ENCODE measurements around the gene FRAT1.

- TF ChIP-seq, protein P1, sequence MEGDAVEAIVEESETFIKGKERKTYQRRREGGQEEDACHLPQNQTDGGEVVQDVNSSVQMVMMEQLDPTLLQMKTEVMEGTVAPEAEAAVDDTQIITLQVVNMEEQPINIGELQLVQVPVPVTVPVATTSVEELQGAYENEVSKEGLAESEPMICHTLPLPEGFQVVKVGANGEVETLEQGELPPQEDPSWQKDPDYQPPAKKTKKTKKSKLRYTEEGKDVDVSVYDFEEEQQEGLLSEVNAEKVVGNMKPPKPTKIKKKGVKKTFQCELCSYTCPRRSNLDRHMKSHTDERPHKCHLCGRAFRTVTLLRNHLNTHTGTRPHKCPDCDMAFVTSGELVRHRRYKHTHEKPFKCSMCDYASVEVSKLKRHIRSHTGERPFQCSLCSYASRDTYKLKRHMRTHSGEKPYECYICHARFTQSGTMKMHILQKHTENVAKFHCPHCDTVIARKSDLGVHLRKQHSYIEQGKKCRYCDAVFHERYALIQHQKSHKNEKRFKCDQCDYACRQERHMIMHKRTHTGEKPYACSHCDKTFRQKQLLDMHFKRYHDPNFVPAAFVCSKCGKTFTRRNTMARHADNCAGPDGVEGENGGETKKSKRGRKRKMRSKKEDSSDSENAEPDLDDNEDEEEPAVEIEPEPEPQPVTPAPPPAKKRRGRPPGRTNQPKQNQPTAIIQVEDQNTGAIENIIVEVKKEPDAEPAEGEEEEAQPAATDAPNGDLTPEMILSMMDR (IDR thresholded peaks at IDR 0.05 in 8 of 11, conservative IDR thresholded peaks at IDR 0.05 in 3 of 11): peak in 1 of 11 experiments; percentile 3
- no peak for TF ChIP-seq POLR2AphosphoS5 (IDR thresholded peaks at IDR 0.05)
- no peak for TF ChIP-seq POLR2A (IDR thresholded peaks at IDR 0.05)
Measured at GRCh38 chr10:97333351-97333600, 14.2 kb downstream of the FRAT1 start.

Measured in spleen (tissue), 7 donors.